Measurements from ENCODE around the gene TMEM14C. TPM values are rescaled to one million over a fixed set of nuclear protein-coding genes. Genes with fewer than 3 reads are reported as not detected.
A peak's percentile ranks its signal among the peaks of the same experiment; 100 is the strongest.
"Not testable (repeated sequence)": the region's sequence is repeated elsewhere in the genome, so short reads cannot be mapped to it uniquely, and the experiment has no call there.

Gene TMEM14C
- total RNA-seq, 2 donors from 2014 or later, result 99.7 to 208 TPM

DNA sequence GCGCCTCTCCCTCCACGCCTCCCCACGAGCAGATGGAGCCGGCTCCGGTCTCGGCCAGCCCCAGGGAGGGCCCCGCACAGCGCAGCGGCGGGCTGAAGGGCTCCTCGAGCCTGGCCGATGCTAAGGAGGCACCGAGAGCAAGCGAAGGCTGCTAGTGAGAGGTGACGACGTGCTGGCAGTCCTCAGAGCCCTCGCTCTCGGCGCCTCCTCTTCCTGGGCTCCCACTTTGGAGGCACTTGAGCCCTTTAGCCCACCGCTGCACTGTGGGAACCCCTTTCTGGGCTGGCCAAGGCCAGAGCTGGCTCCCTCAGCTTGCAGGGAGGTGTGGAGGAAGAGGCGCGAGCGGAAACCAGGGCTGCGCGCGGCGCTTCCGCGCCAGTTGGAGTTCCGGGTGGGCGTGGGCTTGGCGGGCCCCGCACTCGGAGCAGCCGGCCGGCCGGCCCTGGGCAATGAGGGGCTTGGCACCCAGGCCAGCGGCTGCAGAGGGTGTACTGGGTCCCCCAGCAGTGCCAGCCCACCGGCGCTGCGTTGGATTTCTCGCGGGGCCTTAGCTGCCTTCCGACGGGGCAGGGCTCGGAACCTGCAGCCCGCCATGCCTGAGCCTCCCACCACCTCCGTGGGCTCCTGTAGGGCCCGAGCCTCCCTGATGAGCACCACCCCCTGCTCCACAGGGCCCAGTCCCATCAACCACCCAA lies 2.5 kb upstream of the TMEM14C start:
- H3K4me3 ChIP-seq, result peak overlapping the region; percentile 45 to 46
- peak overlapping the region; percentile 68 to 79 for H3K27ac ChIP-seq
- DNase-seq (ENCODE audit: low spot score), result no peak
- no peaks in the 10 kb centered on the region for H3K36me3 ChIP-seq
- no peaks in the 10 kb centered on the region for H3K9me3 ChIP-seq
- TF ChIP-seq, protein P1, sequence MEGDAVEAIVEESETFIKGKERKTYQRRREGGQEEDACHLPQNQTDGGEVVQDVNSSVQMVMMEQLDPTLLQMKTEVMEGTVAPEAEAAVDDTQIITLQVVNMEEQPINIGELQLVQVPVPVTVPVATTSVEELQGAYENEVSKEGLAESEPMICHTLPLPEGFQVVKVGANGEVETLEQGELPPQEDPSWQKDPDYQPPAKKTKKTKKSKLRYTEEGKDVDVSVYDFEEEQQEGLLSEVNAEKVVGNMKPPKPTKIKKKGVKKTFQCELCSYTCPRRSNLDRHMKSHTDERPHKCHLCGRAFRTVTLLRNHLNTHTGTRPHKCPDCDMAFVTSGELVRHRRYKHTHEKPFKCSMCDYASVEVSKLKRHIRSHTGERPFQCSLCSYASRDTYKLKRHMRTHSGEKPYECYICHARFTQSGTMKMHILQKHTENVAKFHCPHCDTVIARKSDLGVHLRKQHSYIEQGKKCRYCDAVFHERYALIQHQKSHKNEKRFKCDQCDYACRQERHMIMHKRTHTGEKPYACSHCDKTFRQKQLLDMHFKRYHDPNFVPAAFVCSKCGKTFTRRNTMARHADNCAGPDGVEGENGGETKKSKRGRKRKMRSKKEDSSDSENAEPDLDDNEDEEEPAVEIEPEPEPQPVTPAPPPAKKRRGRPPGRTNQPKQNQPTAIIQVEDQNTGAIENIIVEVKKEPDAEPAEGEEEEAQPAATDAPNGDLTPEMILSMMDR (IDR thresholded peaks at IDR 0.05), result no peak
- no peak for TF ChIP-seq POLR2AphosphoS5 (IDR thresholded peaks at IDR 0.05)
- TF ChIP-seq POLR2A (IDR thresholded peaks at IDR 0.05), result no peak
- no peaks in the 10 kb centered on the region for H3K27me3 ChIP-seq (replicated peaks; ENCODE audit: insufficient read depth)
- intact Hi-C loops (cut with DNase I), result no loop called here
- 46% methylated on average over 45 of the region's 49 CpGs for WGBS
- peaks cover 8% of the 10 kb centered on the region for H3K4me1 ChIP-seq (replicated peaks)

DNA sequence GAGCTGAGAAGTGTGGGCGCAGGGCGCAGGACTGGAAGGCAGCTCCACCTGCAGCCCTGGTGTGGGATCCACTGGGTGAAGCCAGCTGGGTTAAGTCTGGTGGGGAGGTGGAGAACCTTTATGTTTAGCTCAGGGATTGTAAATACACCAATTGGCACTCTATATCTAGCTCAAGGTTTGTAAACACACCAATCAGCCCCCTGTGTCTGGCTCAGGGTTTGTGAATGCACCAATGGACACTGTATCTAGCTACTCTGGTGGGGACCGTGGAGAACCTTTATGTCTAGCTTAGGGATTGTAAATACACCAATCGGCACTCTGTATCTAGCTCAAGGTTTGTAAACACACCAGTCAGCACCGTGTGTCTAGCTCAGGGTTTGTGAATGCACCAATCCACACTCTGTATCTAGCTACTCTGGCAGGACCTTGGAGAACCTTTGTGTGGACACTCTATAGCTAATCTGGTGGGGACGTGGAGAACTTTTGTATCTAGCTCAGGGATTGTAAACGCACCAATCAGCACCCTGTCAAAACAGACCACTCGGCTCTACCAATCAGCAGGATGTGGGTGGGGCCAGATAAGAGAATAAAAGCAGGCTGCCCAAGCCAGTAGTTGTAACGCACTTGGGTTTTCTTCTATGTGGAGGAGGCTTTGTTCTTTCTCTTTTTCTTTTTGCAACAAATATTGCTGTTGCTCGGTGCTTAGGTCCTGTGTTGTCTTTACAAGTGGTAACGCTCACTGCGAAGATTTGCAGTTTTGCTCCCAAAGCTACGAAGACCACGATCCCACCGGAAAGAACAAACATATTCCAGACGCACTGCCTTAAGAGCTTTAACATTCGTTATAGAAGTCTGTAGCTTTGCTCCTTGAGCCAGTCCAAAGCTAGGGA lies 1.7 kb upstream of the TMEM14C start:
- 89% methylated on average over 17 of the region's 17 CpGs for WGBS
- H3K36me3 ChIP-seq; DNase-seq (ENCODE audit: low spot score); H3K9me3 ChIP-seq; H3K27me3 ChIP-seq (replicated peaks; ENCODE audit: insufficient read depth); H3K4me1 ChIP-seq (replicated peaks); intact Hi-C loops (cut with DNase I): not testable (repeated sequence)
- Histone ChIP-seq H3K27ac (peak overlapping the region; percentile 68 to 79), H3K4me3 (peak overlapping the region; percentile 45 to 46)

DNA sequence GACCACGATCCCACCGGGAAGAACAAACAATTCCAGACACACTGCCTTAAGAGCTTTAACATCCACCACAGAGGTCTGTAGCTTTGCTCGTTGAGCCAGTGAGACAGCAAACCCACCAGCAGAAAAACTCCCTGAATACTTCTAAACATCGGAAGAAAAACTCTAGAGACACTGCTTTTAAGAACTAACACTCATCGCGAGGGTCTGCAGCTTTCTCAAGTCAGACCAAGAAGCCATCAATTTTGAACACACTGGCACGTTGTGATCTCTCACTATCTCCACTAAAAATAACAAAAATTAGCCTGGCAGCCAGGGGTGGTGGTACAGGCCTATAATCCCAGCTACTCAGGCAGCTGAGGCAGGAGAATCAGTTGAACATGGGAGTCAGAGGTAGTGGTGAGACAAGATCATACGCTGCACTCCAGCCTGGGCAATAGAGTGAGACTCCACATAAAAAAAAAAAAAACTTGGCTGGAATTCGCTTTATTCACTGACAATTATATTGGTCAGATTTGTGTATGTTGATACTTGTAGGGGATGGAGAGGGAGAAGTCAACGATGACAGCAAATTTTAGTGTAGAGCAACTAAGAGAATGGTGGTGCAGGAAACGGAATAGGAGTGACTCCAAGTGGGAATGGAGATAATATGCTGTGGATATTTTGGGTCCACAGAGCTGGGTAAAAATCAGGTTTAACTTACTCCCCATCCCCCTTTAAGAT lies 860 bp upstream of the TMEM14C start:
- DNase-seq (ENCODE audit: low spot score), result no peak
- WGBS, result 73% methylated on average over 11 of the region's 11 CpGs
- Histone ChIP-seq H3K4me3 (peak overlapping the region; percentile 49 to 60), H3K36me3 (no peaks in the 10 kb centered on the region), H3K9me3 (no peaks in the 10 kb centered on the region), H3K27ac (peak overlapping the region; percentile 80 to 91), H3K27me3 (replicated peaks; ENCODE audit: insufficient read depth) (no peaks in the 10 kb centered on the region), H3K4me1 (replicated peaks) (peaks cover 8% of the 10 kb centered on the region)
- no peak for TF ChIP-seq POLR2A (IDR thresholded peaks at IDR 0.05)
- no peak for TF ChIP-seq POLR2AphosphoS5 (IDR thresholded peaks at IDR 0.05)
- TF ChIP-seq, protein P1 (IDR thresholded peaks at IDR 0.05), result no peak
- intact Hi-C loops (cut with DNase I), result loop anchor here (2.0 kb wide), 2 partner anchors 25 to 27 kb away; partner anchors contain the start of genes C6orf52, PAK1IP1 and TMEM14B

DNA sequence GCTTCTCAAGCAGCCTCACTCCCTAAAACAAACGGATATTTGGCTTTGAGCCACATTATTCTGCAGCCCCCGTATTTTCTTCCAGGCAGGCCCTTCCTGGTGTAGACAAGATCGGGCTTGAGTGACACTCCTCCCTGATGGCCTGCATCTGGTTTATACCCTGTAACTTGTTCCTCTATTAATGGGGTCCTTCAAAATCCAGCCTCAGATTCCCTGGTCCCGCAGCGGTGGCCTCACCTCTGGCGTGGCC lies 375 bp upstream of the TMEM14C start:
- Histone ChIP-seq H3K9me3 (no peaks in the 10 kb centered on the region), H3K27ac (peak overlapping the region; percentile 80 to 91), H3K36me3 (no peaks in the 10 kb centered on the region), H3K4me3 (peak overlapping the region; percentile 49 to 60), H3K4me1 (replicated peaks) (peaks cover 8% of the 10 kb centered on the region), H3K27me3 (replicated peaks; ENCODE audit: insufficient read depth) (no peaks in the 10 kb centered on the region)
- TF ChIP-seq POLR2AphosphoS5 (IDR thresholded peaks at IDR 0.05), result no peak
- TF ChIP-seq, protein P1 (IDR thresholded peaks at IDR 0.05), result no peak
- no peak for TF ChIP-seq POLR2A (IDR thresholded peaks at IDR 0.05)
- intact Hi-C loops (cut with DNase I), result loop anchor here (2.0 kb wide), 2 partner anchors 24 to 28 kb away; partner anchors contain the start of genes C6orf52, PAK1IP1 and TMEM14B
- WGBS, result 5% methylated on average over 6 of the region's 6 CpGs
- no peak for DNase-seq (ENCODE audit: low spot score)

DNA sequence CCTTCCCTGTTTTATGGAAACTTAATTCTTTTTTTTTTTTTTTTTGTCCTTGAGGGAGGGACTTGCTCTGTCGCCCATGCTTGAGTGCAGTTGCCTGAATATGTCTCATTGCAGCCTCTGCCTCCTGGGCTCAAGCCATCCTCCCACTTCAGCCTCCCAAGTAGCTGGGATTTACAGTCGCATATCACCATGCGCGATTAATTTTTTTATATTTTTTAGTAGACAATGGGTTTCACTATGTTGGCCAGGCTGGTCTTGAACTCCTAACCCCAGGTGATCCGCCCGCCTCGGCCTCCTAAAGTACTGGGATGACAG lies 654 bp downstream of the TMEM14C start:
- intact Hi-C loops (cut with DNase I), result loop anchor here (2.0 kb wide), 2 partner anchors 23 to 29 kb away; partner anchors contain the start of genes C6orf52, PAK1IP1 and TMEM14B
- Histone ChIP-seq H3K9me3 (no peaks in the 10 kb centered on the region), H3K27ac (peak overlapping the region; percentile 80 to 91), H3K27me3 (replicated peaks; ENCODE audit: insufficient read depth) (no peaks in the 10 kb centered on the region), H3K36me3 (no peaks in the 10 kb centered on the region), H3K4me1 (replicated peaks) (peaks cover 8% of the 10 kb centered on the region), H3K4me3 (peak overlapping the region; percentile 49 to 60)
- TF ChIP-seq, protein P1 (IDR thresholded peaks at IDR 0.05), result no peak
- TF ChIP-seq POLR2A (IDR thresholded peaks at IDR 0.05) (no peak), POLR2AphosphoS5 (IDR thresholded peaks at IDR 0.05) (no peak)
- WGBS, result 11% methylated on average over 7 of the region's 7 CpGs
- DNase-seq (ENCODE audit: low spot score), result no peak

Data from prostate gland (tissue), 2 donors.